ENCODE data around the gene NACA2.

The NACA2 gene

GRCh38 chr17:61542027-61542426, 49.0 kb downstream of the NACA2 start:
- TF ChIP-seq ZBTB7A (IDR thresholded peaks at IDR 0.05; ENCODE audit: low read depth) (no peak), RAD21 (IDR thresholded peaks at IDR 0.05; ENCODE audit: low read depth) (no peak), TEAD4 (IDR thresholded peaks at IDR 0.05) (no peak), MAX (IDR thresholded peaks at IDR 0.05) (no peak), REST (IDR thresholded peaks at IDR 0.05; ENCODE audit: low read depth) (no peak), YY1 (IDR thresholded peaks at IDR 0.05; ENCODE audit: low read depth) (no peak)

- TF ChIP-seq TEAD4 (IDR thresholded peaks at IDR 0.05) (no peak), USF1 (IDR thresholded peaks at IDR 0.05) (no peak), YY1 (IDR thresholded peaks at IDR 0.05; ENCODE audit: low read depth) (no peak), ZBTB7A (IDR thresholded peaks at IDR 0.05; ENCODE audit: low read depth) (no peak), REST (IDR thresholded peaks at IDR 0.05; ENCODE audit: low read depth) (no peak), EP300 (IDR thresholded peaks at IDR 0.05; ENCODE audit: borderline replicate concordance) (no peak), TAF1 (IDR thresholded peaks at IDR 0.05; ENCODE audit: low read depth) (no peak), MAX (IDR thresholded peaks at IDR 0.05) (no peak), TCF12 (IDR thresholded peaks at IDR 0.05; ENCODE audit: low read depth) (no peak), CEBPB (IDR thresholded peaks at IDR 0.05) (no peak), NFIC (IDR thresholded peaks at IDR 0.05) (no peak), RAD21 (IDR thresholded peaks at IDR 0.05; ENCODE audit: low read depth) (no peak)
Observed at GRCh38 chr17:61540874-61541273, 50.1 kb downstream of the NACA2 start.
